ENCODE measurements around the gene CCDC171. TPM values are rescaled to one million over a fixed set of nuclear protein-coding genes. Genes with fewer than 3 reads are reported as not detected.

The CCDC171 gene
- total RNA-seq, 1 experiment from 2014 or later, result 2.6 TPM

GRCh38 chr9:15617782-15618181, 64.9 kb downstream of the CCDC171 start:
- Histone ChIP-seq H2AFZ (ENCODE audit: low read depth, low read length, poor library complexity, severe bottlenecking) (no peak overlapping the region), H4K20me1 (ENCODE audit: insufficient read depth) (no peaks in the 10 kb centered on the region), H3K4me2 (ENCODE audit: low read length) (no peak overlapping the region), H3K79me2 (ENCODE audit: insufficient read depth, low read length) (no peaks in the 10 kb centered on the region), H3K9me3 (ENCODE audit: control insufficient read depth in 1 of 2, insufficient read depth in 1 of 2, low read depth in 1 of 2, low read length in 2 of 2) (no peaks in the 10 kb centered on the region), H3K36me3 (ENCODE audit: control insufficient read depth in 1 of 2, insufficient read depth in 2 of 2, low read length in 2 of 2) (no peaks in the 10 kb centered on the region), H3K27me3 (ENCODE audit: insufficient read depth, low read length) (no peaks in the 10 kb centered on the region), H3K27ac (ENCODE audit: low read depth, low read length) (no peak overlapping the region), H3K4me3 (replicated peaks in 1 of 2; ENCODE audit: low read depth in 1 of 2, low read length in 2 of 2) (no peak overlapping the region), H3K4me1 (ENCODE audit: control insufficient read depth in 1 of 2, insufficient read depth in 2 of 2, low read length in 2 of 2) (no peaks in the 10 kb centered on the region), H3K9me2 (ENCODE audit: insufficient read depth) (no peaks in the 10 kb centered on the region), H3K9ac (ENCODE audit: low read length) (no peak overlapping the region)
- no peak for DNase-seq (ENCODE audit: low read depth, low spot score)
- TF ChIP-seq REST (IDR thresholded peaks at IDR 0.05; ENCODE audit: low read depth) (no peak), ZFX (IDR thresholded peaks at IDR 0.05) (no peak), YY1 (IDR thresholded peaks at IDR 0.05; ENCODE audit: extremely low read depth, insufficient replicate concordance, low read depth, low read length) (no peak), ZNF274 (IDR thresholded peaks at IDR 0.05; ENCODE audit: low read depth, low read length) (no peak), TCF7L2 (IDR thresholded peaks at IDR 0.05; ENCODE audit: borderline replicate concordance, extremely low read depth, insufficient read depth, insufficient read length) (no peak), EGR1 (IDR thresholded peaks at IDR 0.05; ENCODE audit: low read depth) (no peak), POLR2A (IDR thresholded peaks at IDR 0.05; ENCODE audit: borderline replicate concordance, extremely low read depth, insufficient read depth, insufficient read length) (no peak), POLR2AphosphoS5 (IDR thresholded peaks at IDR 0.05; ENCODE audit: low read depth, low read length) (no peak), FOSL1 (IDR thresholded peaks at IDR 0.05; ENCODE audit: low read depth) (no peak), RAD21 (IDR thresholded peaks at IDR 0.05; ENCODE audit: low read depth) (no peak)
- intact Hi-C loops (cut with micrococcal nuclease), result no loop called here
- ChIA-PET CTCF (no interaction called here), POLR2A (no interaction called here), RAD21 (ENCODE audit: low non-redundant PET in 1 of 2, low total read pairs in 2 of 2, uncharacterized antibody in 2 of 2, unreplicated experiment in 2 of 2) (no interaction called here)
- BruUV-seq (replicated peaks), result no TSS peak
- no peak for ATAC-seq
